GM18505 (cell line): ENCODE data around the gene ASCC3.

ENCODE experiments used
- ATAC-seq: cut with Tn5 transposase; IDR thresholded peaks from one replicate; pipeline ENCODE4 v1.9.1; 2021; ENCODE audit not compliant: unreplicated experiment
- POLR2A ChIP-seq: IDR thresholded peaks from 4 replicates; pipeline ENCODE4 v1.6.1; 2011; ENCODE audit warnings: borderline replicate concordance; ENCODE audit not compliant: insufficient read depth, insufficient read length; ENCODE audit errors: extremely low read depth

Gene ASCC3

DNA sequence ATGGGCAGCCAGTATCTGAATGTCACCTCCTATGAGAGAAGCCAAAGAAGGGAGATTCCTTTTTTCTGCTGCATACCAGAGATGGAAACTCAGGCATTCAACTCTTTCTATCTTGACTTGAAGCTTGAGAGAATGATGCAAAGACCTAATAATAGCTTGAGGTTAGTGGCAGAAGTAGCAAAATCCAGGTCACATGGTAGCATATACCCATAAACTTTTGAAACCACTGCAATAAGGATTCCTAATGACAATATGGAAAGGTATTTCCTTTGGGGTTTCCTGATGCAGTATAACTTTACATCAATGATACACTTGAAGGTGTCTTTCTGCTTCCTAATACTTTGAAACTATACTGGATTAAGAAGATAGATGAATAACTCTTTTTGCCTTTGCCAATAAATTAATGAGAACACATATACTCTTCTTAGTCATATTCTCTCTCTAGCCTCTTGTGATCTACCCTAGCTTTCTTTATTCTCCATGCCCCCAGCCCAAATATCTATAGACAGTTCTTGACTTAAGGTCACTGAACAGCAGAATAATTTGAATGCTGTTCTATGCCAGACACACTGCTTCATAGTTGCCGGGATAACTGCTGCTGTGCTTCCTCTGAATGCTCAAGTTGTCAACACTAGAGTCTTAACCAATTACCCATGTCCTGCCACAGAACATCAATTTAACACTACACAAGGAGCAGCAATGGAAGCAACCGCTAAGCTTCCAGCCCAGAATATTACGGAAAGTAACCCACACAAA lies 260.9 kb downstream of the ASCC3 start:
- ATAC-seq = no peak
- no peak for TF ChIP-seq POLR2A

DNA sequence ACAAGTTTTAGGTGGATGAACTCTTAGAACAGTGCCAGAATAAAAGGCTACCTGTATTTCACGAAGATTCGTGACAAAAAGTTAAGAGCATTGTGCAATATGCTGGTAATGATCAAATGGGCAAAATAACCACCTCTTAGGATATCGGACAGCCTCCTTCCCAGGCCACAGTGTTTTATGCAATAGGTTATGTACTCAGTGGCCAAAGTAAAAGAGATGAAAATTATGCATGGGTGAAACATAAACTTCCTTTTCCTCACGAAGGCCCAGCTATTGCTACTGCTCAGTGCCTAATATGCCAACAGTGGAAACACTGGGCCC lies 262.8 kb downstream of the ASCC3 start:
- no peak for ATAC-seq
- TF ChIP-seq POLR2A = no peak

DNA sequence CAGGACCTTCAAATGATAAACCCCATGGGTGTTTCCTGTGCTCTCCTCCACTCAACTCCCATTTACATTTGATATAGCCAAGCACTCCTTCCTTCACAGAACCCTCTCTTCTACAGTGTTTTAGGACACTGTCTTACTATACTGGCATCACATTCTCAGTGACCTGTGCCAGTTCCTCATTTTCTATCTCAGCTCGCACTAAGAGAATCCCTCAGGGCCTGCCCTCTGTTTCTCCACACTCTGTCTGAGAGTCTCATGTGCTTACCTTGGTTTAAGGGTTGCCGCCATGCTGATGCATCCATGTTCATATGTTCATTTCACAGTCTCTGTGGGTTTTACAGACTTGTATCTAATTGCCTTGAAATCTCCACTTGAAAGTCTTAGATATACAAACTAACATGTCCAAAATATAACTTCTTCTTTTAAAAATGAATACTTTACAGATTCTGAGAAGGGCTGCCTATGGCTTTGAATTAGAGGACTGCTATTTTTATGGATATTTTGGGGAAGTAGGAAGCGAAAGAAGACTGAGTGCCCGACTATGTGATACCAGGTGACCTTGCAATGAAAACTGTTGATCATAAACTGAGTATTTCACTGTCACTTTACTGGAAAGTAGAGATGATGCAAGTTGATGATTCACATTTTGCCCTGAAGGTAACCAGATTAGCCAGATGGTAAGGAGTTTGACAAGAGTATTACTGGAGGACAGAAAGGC lies 263.3 kb downstream of the ASCC3 start:
- peak; percentile 80 for ATAC-seq

DNA sequence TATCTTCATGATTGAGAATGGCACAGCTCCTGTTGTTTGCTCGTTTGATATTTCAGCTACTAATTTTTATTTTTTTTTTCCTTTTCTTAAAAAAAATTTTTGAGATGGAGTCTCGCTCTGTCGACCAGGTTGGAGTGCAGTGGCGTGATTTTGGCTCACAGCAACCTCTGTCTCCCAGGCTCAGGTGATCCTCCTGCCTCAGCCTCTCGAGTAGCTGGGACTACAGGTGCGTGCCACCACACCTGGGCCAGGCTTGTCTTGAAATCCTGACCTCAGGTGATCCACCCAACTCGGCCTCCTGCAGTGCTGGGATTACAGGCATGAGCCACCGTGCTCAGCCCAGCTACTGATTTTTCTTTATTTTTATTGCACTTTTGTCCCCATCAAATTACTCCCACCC lies 266.2 kb downstream of the ASCC3 start:
- TF ChIP-seq POLR2A = no peak
- no peak for ATAC-seq

More for the DNA sequence above, 263.3 kb downstream of the ASCC3 start:
- no peak for TF ChIP-seq POLR2A

DNA sequence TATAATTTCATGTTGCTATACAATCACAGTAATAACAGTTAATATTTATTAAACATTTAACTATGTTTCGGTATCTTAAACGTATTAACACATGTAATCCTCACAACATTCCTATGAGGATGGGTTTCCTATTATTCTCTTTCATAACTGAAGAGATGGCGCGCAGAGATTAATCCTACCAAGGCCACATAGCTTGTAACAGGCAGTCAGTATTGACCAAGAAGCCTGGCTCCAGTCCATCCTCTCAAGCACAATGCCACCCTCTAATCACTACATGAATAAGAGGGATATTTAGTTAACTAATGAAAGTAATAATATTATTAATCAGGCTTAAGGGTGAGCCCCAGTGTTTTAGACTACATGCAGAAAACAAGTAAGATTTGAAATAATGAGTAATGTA lies 266.7 kb downstream of the ASCC3 start:
- no peak for TF ChIP-seq POLR2A
- ATAC-seq = no peak

DNA sequence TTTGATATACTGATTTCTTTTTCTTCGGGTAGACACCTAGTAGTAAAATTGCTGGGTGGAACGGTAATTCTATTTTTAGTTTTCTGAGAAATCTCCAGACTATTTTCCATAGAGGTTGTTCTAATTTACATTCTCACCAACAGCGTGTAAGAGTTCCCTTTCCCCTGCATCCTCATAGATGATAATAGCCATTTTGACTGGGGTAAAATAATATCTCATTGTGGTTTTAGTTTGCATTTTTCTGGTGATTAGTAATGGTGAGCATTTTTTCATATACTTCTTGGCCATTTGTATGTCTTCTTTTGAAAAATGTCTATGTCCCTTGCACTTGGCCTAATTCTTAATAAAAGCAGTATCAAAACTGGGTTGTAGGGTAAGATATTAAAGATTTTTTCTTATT lies 267.5 kb downstream of the ASCC3 start:
- ATAC-seq = no peak

DNA sequence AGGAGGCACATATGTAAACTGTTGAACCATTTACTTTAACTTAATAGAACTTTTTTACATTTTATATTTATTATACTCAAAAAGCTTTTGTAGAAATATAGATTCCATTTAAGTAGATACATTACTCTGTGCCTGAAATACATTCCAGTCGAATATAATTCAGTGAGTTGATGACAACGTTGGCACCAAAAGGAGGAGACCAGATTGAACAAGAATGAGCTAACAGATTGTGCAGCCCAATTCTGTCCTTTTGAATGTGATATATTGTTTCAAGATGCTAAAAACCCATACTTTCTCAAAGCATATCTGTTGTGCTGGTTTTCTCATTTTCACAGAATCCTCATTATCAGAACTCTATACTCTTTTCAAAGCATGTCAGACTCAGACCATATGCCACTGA lies 269.0 kb downstream of the ASCC3 start:
- no peak for ATAC-seq
- no peak for TF ChIP-seq POLR2A

More for the DNA sequence above, 267.5 kb downstream of the ASCC3 start:
- TF ChIP-seq POLR2A = no peak

DNA sequence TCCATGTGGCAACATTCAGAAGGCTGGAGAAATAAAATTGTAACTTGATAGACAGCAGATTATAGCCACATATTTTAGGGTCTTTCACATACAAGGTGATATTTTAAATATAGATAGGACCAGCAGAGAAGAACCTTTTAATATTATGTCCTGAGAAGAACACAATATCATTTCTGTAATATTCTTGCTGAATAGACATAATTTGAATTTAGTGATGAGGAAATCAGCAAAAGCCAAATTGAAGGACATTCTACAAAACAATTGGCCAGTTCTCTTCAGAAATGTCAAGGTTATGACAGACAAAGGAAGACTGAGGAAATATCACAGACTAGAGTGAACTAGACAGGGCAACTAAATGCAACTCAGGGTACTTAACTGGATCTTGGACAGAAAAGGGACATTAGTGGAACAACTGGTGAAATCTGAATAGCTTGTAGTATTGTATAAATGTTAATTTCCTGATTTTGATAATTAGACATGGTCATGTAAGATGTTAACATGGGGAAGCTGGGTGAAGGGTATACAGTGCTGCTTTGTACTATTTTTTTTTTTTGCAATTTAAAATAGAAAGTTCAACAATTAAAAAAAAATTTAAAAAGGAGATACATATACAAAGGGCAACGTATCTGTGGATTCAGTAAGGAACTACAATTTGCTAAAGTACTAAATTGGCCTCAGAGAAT lies 281.9 kb downstream of the ASCC3 start:
- ATAC-seq = no peak
- no peak for TF ChIP-seq POLR2A

DNA sequence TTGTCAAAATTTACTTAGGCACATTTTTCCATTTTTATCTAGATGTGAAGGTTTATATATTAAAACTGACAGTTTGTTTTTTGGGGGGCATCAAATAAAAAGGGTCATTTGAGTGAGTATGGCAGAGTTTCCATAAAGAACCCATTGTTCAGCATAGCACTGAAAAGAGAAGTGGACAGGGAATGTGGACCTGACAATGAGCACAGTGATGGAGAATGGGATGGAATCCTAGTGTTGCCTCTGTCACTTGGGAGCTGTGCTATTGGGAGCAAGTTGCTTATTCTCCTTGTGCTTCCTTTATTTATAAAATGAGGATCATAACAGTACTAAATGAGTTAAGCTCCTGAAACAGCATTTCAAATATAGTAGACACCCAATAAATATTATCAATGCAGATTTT lies 285.7 kb downstream of the ASCC3 start:
- no peak for ATAC-seq
- TF ChIP-seq POLR2A = no peak

DNA sequence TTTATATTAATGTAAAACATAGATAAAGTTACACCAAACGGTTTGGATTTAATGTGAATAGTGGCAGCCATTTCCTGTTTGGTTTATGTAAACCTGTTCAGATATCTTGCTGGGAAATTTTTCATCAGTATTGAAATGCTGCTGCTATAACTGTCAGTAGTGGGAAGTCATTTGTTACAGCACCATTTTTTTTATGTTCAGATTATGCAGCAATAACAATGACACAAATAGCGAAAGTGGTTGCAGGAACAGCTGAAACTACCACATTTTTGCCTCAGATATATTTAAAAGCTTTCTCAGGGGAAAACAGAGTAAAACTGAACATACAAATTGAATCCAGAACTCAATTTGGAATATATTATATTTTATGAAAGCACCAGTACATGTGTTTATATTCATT lies 287.6 kb downstream of the ASCC3 start:
- ATAC-seq = no peak

DNA sequence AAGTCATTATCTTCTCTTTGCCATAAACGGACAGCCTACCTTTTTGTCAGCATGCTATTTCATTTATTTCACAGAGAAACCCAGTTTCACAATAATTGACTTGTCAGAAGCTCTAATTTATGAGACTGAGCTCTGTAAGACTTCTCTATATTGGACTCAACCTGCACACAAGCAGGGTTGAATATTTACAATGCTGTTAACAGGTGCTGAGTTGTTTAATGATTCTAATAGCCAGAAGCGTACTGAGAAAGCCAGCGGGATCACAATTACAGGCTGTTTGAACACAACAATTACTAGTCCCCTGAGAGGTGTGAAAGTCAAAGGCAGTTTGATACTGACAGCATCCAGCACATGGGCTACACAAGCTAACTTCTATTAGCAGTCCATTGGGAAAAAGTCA lies 288.2 kb downstream of the ASCC3 start:
- ATAC-seq = no peak
- no peak for TF ChIP-seq POLR2A

More for the DNA sequence above, 287.6 kb downstream of the ASCC3 start:
- no peak for TF ChIP-seq POLR2A

DNA sequence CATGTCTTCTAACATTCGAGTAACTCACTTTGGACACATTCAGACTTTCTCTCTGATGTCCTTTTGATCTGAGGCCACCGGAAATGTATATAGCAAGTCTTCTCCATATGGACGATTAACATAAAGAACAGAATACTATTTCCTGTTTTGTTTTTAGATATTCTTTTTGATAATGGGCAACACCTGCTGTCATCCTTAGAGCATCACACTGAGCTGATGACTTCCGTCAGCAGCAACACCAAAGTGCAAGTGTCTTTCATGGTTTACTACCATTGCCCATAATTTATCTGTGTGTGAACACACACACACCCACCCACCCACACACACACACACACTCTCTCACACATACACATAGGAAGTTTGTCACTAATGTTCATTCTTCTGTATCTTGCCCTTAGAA lies 303.7 kb downstream of the ASCC3 start:
- no peak for ATAC-seq
- no peak for TF ChIP-seq POLR2A

DNA sequence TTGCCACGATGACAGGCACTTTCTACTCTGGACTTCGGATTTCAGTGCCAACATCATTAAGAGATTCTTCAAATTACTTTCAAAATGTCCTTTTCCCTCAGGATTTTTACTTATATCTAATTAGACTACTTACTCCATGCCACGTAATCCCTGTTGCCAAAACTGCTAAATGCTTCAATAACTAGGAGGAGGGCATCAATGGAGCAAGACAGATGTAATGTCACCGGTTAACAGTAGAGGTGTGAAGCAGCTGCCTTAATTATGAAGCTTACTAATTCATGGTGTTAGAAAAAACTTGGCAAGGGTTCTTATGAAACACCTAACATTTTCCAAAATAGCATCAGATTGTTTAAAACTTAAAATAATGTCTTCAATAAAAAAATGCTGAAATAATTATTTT lies 305.2 kb downstream of the ASCC3 start:
- ATAC-seq = no peak
- TF ChIP-seq POLR2A = no peak

DNA sequence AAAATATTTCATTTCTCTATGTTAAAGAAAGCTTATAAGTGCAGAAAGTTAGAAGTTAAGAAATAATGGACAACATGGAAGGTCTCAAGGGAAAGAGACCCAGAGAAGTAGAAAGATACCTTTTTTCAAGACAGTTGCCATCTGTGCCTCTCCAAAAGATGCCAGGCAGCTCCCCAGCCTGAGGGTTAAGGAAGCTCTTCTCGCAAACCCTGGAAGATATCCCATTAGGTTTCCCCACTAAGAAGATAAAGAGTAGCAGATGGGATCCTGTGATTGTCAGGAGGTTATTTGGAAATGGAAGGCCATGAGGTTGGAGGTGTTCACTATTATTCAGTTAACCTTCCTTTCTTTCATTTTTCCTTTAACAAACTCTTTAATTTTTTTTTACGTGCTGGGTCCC lies 306.3 kb downstream of the ASCC3 start:
- ATAC-seq = no peak
- TF ChIP-seq POLR2A = no peak
